ENCODE results near the gene EFCAB6.

- no peak for TF ChIP-seq CTCF (IDR thresholded peaks at IDR 0.05 in 8 of 11, conservative IDR thresholded peaks at IDR 0.05 in 3 of 11)
- TF ChIP-seq POLR2AphosphoS5 (IDR thresholded peaks at IDR 0.05) = no peak
- TF ChIP-seq POLR2A (IDR thresholded peaks at IDR 0.05) = no peak
Measured at GRCh38 chr22:43532301-43533155, 279.6 kb downstream of the EFCAB6 start.
